Spleen (tissue), 3 donors: ENCODE results near the gene DISC1.

ENCODE experiments used
- POLR2A ChIP-seq, 3 donors: fragments of 450-650 bp; IDR thresholded peaks; one replicate each; pipeline ENCODE4 v1.5.1; 2017; ENCODE audit warnings: antibody characterized with exemption in 3 of 3, mild to moderate bottlenecking in 1 of 3
- POLR2AphosphoS5 ChIP-seq, 3 donors: sonication (generic); formaldehyde crosslinking; IDR thresholded peaks; one replicate each; pipeline ENCODE4 v1.5.1; 2017; ENCODE audit warnings: antibody characterized with exemption in 3 of 3

DNA sequence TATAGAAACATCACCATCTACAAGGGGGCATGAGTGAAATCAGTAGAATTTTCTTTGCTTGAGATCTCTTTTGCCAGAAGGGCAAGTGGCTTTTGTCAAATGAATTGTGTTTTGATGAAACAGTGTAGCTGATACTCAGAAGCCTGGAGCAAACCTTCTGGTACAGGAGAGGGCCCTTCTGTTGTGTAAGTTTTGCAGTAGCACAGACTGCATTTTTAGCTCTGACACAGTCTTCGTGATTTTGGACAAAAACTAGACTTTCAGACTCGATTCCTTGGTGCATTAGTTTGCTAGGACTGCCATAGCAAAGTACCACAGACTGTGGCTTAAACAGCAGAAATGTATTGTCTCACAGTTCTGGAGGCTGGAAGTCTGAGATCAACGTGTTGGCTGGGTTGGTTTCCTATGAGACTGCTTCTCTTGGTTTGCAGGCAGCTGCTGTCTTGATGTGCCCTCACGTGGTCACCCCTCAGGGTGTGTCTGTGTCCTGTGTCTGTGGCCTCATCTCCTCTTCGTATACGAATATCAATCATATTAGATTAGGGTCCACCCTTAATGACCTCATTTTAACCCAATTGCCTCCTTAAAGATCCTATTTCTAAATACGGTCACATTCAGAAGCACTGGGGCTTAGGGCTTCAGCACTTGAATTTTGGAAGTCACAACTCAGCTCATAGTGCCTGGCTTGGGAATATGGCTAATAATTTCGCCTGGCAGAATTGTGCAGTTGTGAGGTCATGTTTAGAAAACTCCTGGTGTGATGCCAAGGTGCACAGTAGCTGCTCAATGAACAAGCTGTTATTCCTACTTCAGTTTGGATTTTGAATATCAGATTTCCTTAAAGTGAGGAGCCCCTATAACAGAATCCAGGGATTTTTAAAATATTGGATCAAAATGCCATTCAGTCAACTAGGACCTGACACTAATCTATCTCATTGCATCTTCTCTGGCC is 21.2 kb upstream of the DISC1 start:
- TF ChIP-seq POLR2A (IDR thresholded peaks at IDR 0.05) (no peak), POLR2AphosphoS5 (IDR thresholded peaks at IDR 0.05) (no peak)
